DMS 273 (cell line): ENCODE data around the gene REPS2.

ENCODE experiments used
- DNase-seq: peaks from one replicate; lab custom pipeline; 2025; ENCODE audit not compliant: unreplicated experiment; lab: John Stamatoyannopoulos, UW

REPS2 gene

GRCh38 chrX:17031827-17032226, 85.4 kb downstream of the REPS2 start:
- DNase-seq = no peak

DNA sequence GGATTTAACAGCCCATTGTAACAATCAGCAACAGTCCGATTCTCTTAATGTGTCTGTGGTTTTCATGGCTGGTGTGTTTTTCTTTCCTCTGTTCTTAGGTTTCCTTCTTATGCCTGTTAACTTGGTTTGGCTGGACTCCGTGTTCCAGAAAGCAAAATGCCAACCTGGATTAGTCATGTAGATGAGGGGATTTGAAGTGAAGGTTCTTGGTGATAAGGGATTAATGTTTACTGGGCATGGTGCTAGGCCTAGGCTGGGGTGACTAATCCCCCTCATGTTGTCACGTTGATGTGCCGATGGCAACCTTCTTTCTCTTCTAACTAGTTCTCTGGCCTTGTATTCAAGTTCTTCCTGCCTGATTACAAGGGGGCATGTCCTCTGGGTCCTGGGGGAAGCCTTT, 85.9 kb downstream of the REPS2 start:
- no peak for DNase-seq

DNA sequence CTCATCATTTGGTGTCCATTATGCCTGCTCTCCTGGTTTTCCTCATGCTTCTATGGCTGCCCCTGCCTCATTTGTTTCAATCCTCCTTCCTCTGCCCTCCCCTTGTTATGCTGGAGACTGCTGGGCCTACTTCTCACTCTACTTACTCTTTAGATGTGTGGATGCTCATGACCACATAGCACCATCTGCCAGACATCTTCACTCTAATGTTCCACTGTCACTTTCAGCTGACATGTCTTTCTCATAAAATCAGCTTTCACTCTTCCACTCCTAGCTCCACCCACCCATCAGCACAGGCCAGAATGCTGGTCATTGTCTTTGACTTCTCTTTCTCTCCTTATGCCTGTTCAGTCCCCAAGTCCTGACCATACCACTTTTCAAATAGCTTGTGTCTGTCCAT, 86.8 kb downstream of the REPS2 start:
- peak; percentile 18 for DNase-seq

- no peak for DNase-seq
These were observed 88.7 kb downstream of the REPS2 start for GRCh38 chrX:17035111-17035510.

GRCh38 chrX:17036171-17036961, 89.9 kb downstream of the REPS2 start:
- DNase-seq = no peak

DNA sequence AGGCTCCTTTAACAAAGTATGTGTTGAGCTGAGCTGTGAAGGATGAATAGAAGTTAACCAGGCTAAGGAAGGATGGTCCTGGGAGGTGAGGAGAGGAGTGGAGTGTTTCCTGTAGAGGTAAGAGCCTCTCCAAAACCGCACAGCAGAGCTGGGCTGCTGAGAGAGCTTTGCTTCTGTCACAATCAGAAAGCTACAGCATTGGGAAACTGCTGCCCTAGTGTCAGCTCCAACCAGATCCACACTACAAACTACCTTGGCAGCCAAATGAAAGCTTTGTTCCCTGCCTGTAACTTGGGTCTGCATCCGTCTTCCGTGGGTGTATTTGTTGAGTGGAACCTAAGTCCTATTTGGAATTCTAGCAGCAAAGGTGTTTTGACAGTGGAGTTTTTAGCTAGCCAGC, 91.8 kb downstream of the REPS2 start:
- no peak for DNase-seq

DNA sequence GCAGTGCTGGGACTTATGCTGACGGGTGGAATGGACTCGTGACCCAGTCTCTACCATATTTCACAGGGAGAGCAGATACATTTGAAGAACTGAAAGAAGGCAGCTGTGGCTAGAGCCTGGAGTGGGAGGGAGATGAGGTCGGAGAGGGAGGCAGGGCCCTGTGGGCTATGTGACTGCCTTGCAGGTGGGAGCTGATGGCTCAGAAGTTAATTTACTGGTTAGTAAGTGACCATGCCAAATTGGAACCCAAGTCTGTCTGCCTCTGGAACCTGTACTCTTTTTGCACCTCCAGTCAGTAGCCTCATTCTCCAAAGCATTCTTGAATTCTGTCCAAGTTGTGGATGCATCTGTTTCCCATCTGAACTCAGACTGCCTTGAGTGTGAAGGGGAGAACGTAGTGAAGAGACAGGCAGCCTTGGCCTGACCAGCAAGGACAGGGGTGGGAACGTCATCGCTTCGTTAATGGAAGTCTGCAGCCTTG, 92.3 kb downstream of the REPS2 start:
- peak; percentile 75 for DNase-seq

- peak; percentile 37 for DNase-seq
These were observed 93.4 kb downstream of the REPS2 start for GRCh38 chrX:17039826-17040225.

GRCh38 chrX:17040711-17041110, 94.3 kb downstream of the REPS2 start:
- DNase-seq = no peak

DNA sequence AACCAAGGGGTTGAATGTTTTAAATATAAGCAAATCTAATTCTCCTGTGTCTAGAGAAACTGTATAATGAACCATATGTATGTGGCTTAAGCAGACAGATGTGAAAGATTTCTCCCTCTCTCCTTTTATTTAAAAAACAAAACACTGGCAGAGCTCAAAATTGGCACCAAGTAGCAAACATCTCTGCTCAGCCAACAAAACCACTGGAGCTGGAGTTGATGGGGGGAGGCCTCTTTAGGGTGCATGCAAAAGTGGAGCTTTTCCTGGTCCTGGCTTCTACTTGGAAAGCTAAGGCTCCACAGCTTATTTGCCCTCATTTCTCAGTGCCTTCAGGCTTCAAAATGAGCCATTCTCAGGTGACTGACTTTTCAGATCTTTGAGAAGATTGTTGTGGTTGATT, 95.6 kb downstream of the REPS2 start:
- DNase-seq = peak; percentile 49

DNA sequence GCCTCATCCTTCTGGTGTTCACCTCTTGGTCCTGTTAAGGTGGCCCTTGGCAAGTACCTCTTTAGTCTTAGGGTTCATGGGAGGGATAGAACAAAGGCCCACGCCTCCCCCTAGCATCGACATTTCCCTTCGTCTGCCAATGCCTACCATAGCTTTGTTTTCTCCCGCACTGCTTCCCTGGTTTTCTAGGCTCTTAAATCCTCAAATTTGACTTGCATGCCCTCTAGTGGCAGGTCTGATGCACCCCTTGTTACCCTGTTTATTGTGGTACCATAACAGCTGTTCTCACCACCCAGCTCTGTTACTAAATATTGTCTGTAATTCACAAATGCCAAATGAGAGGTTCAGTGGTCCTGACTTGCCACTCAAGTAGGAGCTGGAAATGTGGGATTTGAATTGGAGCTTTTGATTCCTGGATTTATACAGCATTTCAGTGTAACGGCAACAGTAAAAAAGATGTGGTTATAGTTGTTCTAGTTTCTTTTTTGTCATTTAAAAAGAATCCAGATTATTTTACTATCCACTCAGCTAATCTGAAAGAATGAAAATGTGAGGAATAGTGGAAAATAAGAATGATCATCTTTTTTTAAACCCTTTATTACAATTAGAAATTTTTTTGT, 100.1 kb downstream of the REPS2 start:
- DNase-seq = peak; percentile 95

- peak; percentile 42 for DNase-seq
These were observed 100.8 kb downstream of the REPS2 start for GRCh38 chrX:17047224-17047623.

- no peak for DNase-seq
These were observed 105.8 kb downstream of the REPS2 start for GRCh38 chrX:17052210-17052609.

DNA sequence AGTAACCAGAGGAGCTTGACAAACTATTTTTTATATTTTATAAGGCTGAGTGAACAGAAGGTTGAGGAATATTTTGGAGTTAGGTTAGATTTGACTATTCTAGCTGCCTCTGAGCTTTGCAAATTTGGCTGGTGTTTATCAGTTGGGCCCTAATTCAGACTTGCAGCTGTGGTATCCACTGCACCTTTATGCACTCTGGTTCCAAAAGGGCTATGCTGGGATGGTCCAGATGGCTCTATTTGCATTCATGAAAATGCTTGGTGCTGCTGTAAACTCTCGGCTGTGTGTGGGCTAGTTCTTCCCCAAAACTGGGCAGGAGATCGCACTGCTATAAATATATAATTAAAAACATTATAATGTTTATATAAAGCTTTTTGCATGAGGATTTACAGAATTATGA, 106.3 kb downstream of the REPS2 start:
- DNase-seq = peak; percentile 80

DNA sequence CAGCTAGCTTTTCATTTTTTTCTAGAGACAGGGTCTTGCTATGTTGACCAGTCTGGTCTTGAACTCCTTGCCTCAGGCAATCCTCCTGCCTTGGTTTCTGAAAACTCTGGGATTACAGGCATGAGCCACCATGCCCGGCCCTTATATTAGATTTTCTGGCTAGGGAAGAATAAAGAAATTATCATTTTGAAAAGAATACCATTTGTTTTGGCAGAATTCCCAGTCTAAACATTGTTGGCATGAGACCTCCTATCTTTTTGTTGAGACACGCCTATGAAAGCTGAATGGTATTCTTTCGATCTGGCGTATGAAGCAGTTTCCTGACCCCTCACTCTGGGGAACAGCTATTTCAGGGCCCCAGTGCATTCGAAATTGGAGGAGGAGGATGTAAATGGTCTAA, 107.0 kb downstream of the REPS2 start:
- peak; percentile 51 for DNase-seq

DNA sequence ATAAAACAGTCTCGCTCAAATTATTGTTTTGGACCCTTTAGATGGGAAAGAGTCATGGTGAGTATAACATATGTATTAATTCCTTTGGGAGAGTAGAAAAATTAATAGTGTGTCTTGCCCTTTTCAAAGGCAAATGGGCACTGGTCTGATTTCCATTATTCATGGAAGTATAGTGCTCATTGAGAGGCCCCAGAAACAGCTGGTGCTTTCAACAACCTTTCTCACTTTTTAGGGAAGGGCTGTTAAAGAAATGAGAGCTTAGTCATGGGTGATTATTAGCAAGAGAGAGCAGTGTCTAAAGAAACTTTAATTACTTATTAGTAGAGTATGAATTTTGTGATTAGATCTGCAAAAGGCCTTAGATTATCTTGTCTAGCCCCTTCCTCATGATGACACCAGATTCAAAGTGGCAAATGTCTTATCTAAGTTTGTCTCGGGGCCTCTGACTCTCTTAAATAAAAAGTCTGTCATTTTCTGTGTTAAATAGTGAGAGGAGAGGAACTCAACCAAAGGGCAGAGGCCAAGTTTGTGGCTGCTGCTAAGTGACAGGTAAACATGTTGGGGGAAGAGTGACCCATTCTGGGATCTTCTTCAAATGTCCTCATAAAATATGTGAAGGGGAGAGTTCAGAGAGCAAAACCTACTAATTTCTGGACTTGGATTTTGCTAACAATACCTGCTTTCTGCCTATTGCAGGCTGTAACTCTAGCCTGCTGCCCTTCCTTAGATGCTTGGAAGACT, 110.6 kb downstream of the REPS2 start:
- DNase-seq = peak; percentile 59

- no peak for DNase-seq
These were observed 115.6 kb downstream of the REPS2 start for GRCh38 chrX:17062065-17062464.

GRCh38 chrX:17065100-17065499, 118.6 kb downstream of the REPS2 start:
- DNase-seq = peak; percentile 15

GRCh38 chrX:17067534-17067933, 121.1 kb downstream of the REPS2 start:
- peak; percentile 65 for DNase-seq

DNA sequence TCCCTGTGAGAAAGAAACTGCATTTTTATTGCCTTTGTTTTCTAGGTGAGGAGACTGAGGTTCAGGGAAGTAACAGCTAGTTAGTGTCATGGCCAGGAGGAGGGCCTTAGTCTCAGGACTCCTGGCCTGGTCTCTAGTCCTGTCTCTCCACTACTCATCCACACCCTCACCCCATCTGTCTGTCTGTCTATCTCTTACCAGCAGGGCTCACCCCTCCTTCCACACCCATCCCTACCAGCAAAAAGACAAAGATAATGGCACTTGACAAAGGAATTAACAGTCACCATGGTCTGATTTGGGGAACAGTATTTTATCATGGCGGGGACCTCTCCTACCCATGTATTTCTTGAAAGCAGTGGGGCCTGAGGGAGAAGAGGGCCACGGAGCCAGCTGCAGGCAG, 125.8 kb downstream of the REPS2 start:
- DNase-seq = no peak

DNA sequence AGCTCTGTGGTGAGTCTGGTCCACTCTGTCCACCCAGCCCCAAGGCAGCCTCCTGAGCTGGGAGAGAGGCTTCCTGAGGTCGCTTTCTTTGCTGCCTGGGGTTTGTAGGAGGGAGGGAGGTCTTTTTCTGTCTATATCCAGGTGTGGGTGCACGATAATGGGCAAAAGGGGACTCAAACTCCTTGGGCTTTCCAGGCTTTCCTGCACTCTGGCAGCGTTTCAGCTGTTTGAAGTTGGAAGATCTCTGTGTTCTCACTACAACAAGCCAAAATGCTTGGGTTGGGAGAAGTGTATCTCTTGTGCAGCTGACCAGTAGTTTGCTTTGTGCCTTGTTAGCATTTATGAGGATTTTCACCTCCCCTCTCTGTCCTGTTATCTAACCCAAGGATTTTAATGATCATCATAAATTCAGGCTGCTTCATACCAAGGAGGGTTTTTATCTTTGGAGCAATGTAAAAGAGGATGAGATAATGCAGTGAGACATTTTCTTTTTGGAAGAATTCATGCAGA, 126.3 kb downstream of the REPS2 start:
- no peak for DNase-seq

- DNase-seq = no peak
These were observed 128.5 kb downstream of the REPS2 start for GRCh38 chrX:17075004-17075403.
